Adrenal gland (tissue), 12 donors: ENCODE measurements around the gene TBC1D2B. TPM values are rescaled to one million over a fixed set of nuclear protein-coding genes. Genes with fewer than 3 reads are reported as not detected.

Source experiments
- DNase-seq, 7 donors: peaks; one replicate each; pipeline ENCODE4 v3.0.0-alpha.2; 2019 to 2020
- H3K27ac ChIP-seq, 5 donors: fragments of 200-600 bp; sonication (generic) in 4 of 5; 1 replicate in 3 of 5; 2 replicates in 2 of 5; pipeline versions ENCODE4 v1.5.1 to v1.8.0; 2016 to 2020; ENCODE audit warnings: mild to moderate bottlenecking in 1 of 5
- H3K27me3 ChIP-seq: fragments of 200-600 bp; 2 replicates; pipeline ENCODE4 v1.8.0; 2021
- H3K36me3 ChIP-seq, 2 donors: fragments of 200-600 bp; replicated peaks in 1 of 2; 1 replicate in 1 of 2; 2 replicates in 1 of 2; pipeline versions ENCODE4 v1.5.1 to v1.8.0; 2018 to 2022
- H3K4me1 ChIP-seq, 2 donors: fragments of 200-600 bp; replicated peaks in 1 of 2; 1 replicate in 1 of 2; 2 replicates in 1 of 2; pipeline versions ENCODE4 v1.5.1 to v1.8.0; 2018 to 2021
- H3K4me3 ChIP-seq, 4 donors: fragments of 200-600 bp; sonication (generic) in 3 of 4; one replicate each; pipeline ENCODE4 v1.5.1; 2016 to 2018
- H3K9me3 ChIP-seq, 3 donors: fragments of 200-600 bp; sonication (generic) in 1 of 3; replicated peaks in 1 of 3; 1 replicate in 2 of 3; 2 replicates in 1 of 3; pipeline versions ENCODE4 v1.5.1 to v1.8.0; 2016 to 2021
- CTCF ChIP-seq, 6 experiments: fragments of 450-650 bp in 4 of 6; fragments of 200-600 bp in 2 of 6; sonication (generic) in 1 of 6; IDR thresholded peaks; 1 replicate in 5 of 6; 2 replicates in 1 of 6; pipeline versions ENCODE4 v1.5.1 to v1.8.0; 2016 to 2021; ENCODE audit warnings: antibody characterized with exemption in 6 of 6, mild to moderate bottlenecking in 2 of 6, moderate library complexity in 1 of 6
- POLR2A ChIP-seq, 2 donors: fragments of 450-650 bp; IDR thresholded peaks; one replicate each; pipeline ENCODE4 v1.6.1; 2017; ENCODE audit warnings: antibody characterized with exemption in 2 of 2, mild to moderate bottlenecking in 2 of 2, moderate library complexity in 1 of 2
- WGBS, 4 donors: extraction: QIAGEN DNeasy Blood & Tissue Kit in 2 of 4; methylation state at CpG; one replicate each; pipeline versions ENCODE4 v1.1.5 to v1.1.7; 2013 to 2017; 5-methylcytosine and 5-hydroxymethylcytosine counted together
- intact Hi-C, 2 donors: fragments of 100-400 bp; cut with DNase I; formaldehyde crosslinking; loops; one replicate each; pipeline versions ENCODE4 v1.14.1 to v1.15.0; 2022 to 2023
- polyA plus RNA-seq, 3 donors: library from polyadenylated mRNA; stranded (reverse); fragments of 200-250 nt in 2 of 3; fragments of 350-450 nt in 1 of 3; fragmentation: Illumina TruSeq in 1 of 3; extraction: RNeasy Lipid Tissue Mini Kit (QIAGEN cat#74804) in 1 of 3; gene quantifications; one replicate each; pipeline ENCODE4 v1.2.3, GENCODE V29; 2013 to 2014
- total RNA-seq, 9 donors: library from RNA; depleted of rRNA in 4 of 9; stranded (reverse); fragments of >200 nt in 4 of 9; fragments of 120-200 nt in 1 of 9; fragmentation: NEBNext Ultra II Directional in 1 of 9; extraction: Animal tissue kit (Norgen Biotek cat#: 25700) in 1 of 9; gene quantifications; one replicate each; pipeline versions ENCODE4 v1.1.0 to v1.2.4, GENCODE V29; 2013 to 2023
- donor health status: healthy with polysubstance abuse.
- donor health status: Bipolar disorder and iron deficiency.
- donor health status: DM: yes; HTN: yes; CAD: no.
- donor health status: DM: no; HTN: no; CAD: no.
- donor health status: DM: no; HTN: no; CAD: no.
- donor health status: DM: yes; HTN: yes; CAD: no.

Gene TBC1D2B
- total and polyA plus RNA-seq, 12 donors: 16.3 to 95.0 (median 54.6) TPM

GRCh38 chr15:78041946-78042345 is 35.6 kb downstream of the TBC1D2B start:
- 59 to 71% (median 62%) methylated on average over 3 of the region's 3 CpGs for WGBS, 4 donors
- peak overlapping the region in 2 of 5 donors; percentile 10 to 30 for H3K27ac ChIP-seq

DNA sequence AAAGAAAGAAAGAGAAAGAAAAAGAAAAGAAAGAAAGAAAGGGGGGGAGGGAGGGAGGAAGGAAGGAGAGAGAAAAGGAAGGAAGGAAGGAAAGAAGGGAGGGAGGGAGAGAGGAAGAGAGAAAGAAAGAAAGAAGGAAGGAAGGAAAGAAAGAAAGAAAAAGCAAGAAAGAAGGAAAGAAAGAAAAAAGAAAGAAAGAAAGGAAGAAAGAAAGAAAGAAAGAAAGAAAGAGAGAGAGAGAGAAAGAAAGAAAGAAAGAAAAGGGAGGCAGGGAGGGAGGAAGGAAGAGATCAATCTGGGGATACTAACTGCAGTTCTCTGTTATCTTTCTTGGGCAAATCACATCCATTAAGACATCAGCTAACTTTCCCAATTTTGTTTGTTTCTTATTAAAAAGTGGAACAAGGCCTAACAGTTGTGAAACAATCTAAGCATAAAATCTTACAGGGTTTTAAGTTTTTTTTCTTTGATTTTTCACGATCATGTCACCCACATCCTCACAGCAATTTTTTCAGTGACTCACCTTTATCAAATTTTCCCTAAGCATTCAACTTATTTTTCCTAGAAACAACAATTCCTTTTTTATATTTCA is 36.8 kb downstream of the TBC1D2B start:
- 15 to 39% (median 23%) methylated on average over 1 of the region's 1 CpG for WGBS, 4 donors
- H3K27me3 ChIP-seq: no peaks in the 10 kb centered on the region
- peaks cover 0 to 25% of the 10 kb centered on the region in 2 donors for H3K36me3 ChIP-seq
- H3K9me3 ChIP-seq: no peaks in the 10 kb centered on the region
- H3K4me3 ChIP-seq: no peak overlapping the region
- TF ChIP-seq POLR2A (IDR thresholded peaks at IDR 0.05) (no peak), CTCF (IDR thresholded peaks at IDR 0.05) (no peak)
- H3K4me1 ChIP-seq: peaks cover 4 to 58% of the 10 kb centered on the region in 2 donors
- DNase-seq: no peak
- peak overlapping the region in 2 of 5 donors; percentile 35 to 74 for H3K27ac ChIP-seq
- intact Hi-C loops: no loop called here

More at GRCh38 chr15:78041946-78042345, 35.6 kb downstream of the TBC1D2B start:
- TF ChIP-seq CTCF (IDR thresholded peaks at IDR 0.05) (no peak), POLR2A (IDR thresholded peaks at IDR 0.05) (no peak)
- Histone ChIP-seq H3K36me3 (peaks cover 0 to 25% of the 10 kb centered on the region in 2 donors), H3K4me1 (peaks cover 4 to 53% of the 10 kb centered on the region in 2 donors), H3K9me3 (no peaks in the 10 kb centered on the region), H3K4me3 (no peak overlapping the region), H3K27me3 (no peaks in the 10 kb centered on the region)
- intact Hi-C loops: no loop called here
- DNase-seq: no peak

GRCh38 chr15:78038585-78039247 is 38.8 kb downstream of the TBC1D2B start:
- Histone ChIP-seq H3K4me1 (peaks cover 14 to 70% of the 10 kb centered on the region in 2 donors), H3K27me3 (no peaks in the 10 kb centered on the region), H3K4me3 (no peak overlapping the region), H3K27ac (peak overlapping the region in 2 of 5 donors; percentile 42 to 66), H3K36me3 (peaks cover 0 to 19% of the 10 kb centered on the region in 2 donors), H3K9me3 (no peaks in the 10 kb centered on the region)
- DNase-seq: no peak
- TF ChIP-seq POLR2A (IDR thresholded peaks at IDR 0.05): no peak
- no peak for TF ChIP-seq CTCF (IDR thresholded peaks at IDR 0.05)
- 84 to 93% (median 86%) methylated on average over 7 to 8 of the region's 8 CpGs for WGBS, 4 donors
- intact Hi-C loops: no loop called here

- H3K4me1 ChIP-seq: peaks cover 14 to 76% of the 10 kb centered on the region in 2 donors
- no peak for DNase-seq
- WGBS, 4 donors: 48 to 65% (median 57%) methylated on average over 4 of the region's 4 CpGs
- no peaks in the 10 kb centered on the region for H3K27me3 ChIP-seq
- peak overlapping the region in 2 of 5 donors; percentile 42 to 66 for H3K27ac ChIP-seq
- no peak overlapping the region for H3K4me3 ChIP-seq
- peaks cover 0 to 10% of the 10 kb centered on the region in 2 donors for H3K36me3 ChIP-seq
- intact Hi-C loops: no loop called here
- no peak for TF ChIP-seq POLR2A (IDR thresholded peaks at IDR 0.05)
- TF ChIP-seq CTCF (IDR thresholded peaks at IDR 0.05): no peak
- no peaks in the 10 kb centered on the region for H3K9me3 ChIP-seq
These were observed 39.7 kb downstream of the TBC1D2B start for GRCh38 chr15:78037779-78038305.
